GM18505 (cell line): ENCODE data around the gene MYL7.
"Not testable (repeated sequence)": the region's sequence is repeated elsewhere in the genome, so short reads cannot be mapped to it uniquely, and the experiment has no call there.

Source experiments
- ATAC-seq: cut with Tn5 transposase; IDR thresholded peaks from one replicate; pipeline ENCODE4 v1.9.1; 2021; ENCODE audit not compliant: unreplicated experiment
- POLR2A ChIP-seq: IDR thresholded peaks from 4 replicates; pipeline ENCODE4 v1.6.1; 2011; ENCODE audit warnings: borderline replicate concordance; ENCODE audit not compliant: insufficient read depth, insufficient read length; ENCODE audit errors: extremely low read depth

Gene MYL7

GRCh38 chr7:44180631-44181030, 39.5 kb upstream of the MYL7 start:
- TF ChIP-seq POLR2A = no peak
- ATAC-seq = no peak

GRCh38 chr7:44177570-44178131, 36.5 kb upstream of the MYL7 start:
- ATAC-seq = no peak
- TF ChIP-seq POLR2A = no peak

GRCh38 chr7:44176486-44176885, 35.4 kb upstream of the MYL7 start:
- no peak for ATAC-seq
- TF ChIP-seq POLR2A = no peak

GRCh38 chr7:44175730-44176129, 34.6 kb upstream of the MYL7 start:
- ATAC-seq = no peak
- TF ChIP-seq POLR2A = no peak

GRCh38 chr7:44174694-44174948, 33.5 kb upstream of the MYL7 start:
- ATAC-seq = not testable (repeated sequence)

- TF ChIP-seq POLR2A = no peak
- ATAC-seq = no peak
Observed at GRCh38 chr7:44173911-44174693, 33.0 kb upstream of the MYL7 start.

- ATAC-seq = no peak
- TF ChIP-seq POLR2A = no peak
Observed at GRCh38 chr7:44172803-44173424, 31.8 kb upstream of the MYL7 start.

GRCh38 chr7:44172352-44172751, 31.2 kb upstream of the MYL7 start:
- no peak for ATAC-seq
- no peak for TF ChIP-seq POLR2A

GRCh38 chr7:44171901-44172300, 30.8 kb upstream of the MYL7 start:
- not testable (repeated sequence) for ATAC-seq

GRCh38 chr7:44167920-44168319, 26.8 kb upstream of the MYL7 start:
- ATAC-seq = peak; percentile 55
- TF ChIP-seq POLR2A = no peak

- no peak for ATAC-seq
- TF ChIP-seq POLR2A = no peak
Observed at GRCh38 chr7:44163591-44163990, 22.5 kb upstream of the MYL7 start.

GRCh38 chr7:44162785-44163395, 21.8 kb upstream of the MYL7 start:
- no peak for ATAC-seq
- TF ChIP-seq POLR2A = no peak

GRCh38 chr7:44162179-44162578, 21.0 kb upstream of the MYL7 start:
- no peak for TF ChIP-seq POLR2A
- no peak for ATAC-seq

GRCh38 chr7:44161371-44161770, 20.2 kb upstream of the MYL7 start:
- no peak for TF ChIP-seq POLR2A
- no peak for ATAC-seq

- no peak for ATAC-seq
- TF ChIP-seq POLR2A = no peak
Observed at GRCh38 chr7:44159824-44160630, 18.9 kb upstream of the MYL7 start.
